ENCODE measurements around the gene TBC1D10B. TPM values are rescaled to one million over a fixed set of nuclear protein-coding genes. Genes with fewer than 3 reads are reported as not detected.
"Not testable (repeated sequence)": the region's sequence is repeated elsewhere in the genome, so short reads cannot be mapped to it uniquely, and the experiment has no call there.

TBC1D10B gene
- total RNA-seq, 1 experiment from 2014 or later = 38.4 TPM

DNA sequence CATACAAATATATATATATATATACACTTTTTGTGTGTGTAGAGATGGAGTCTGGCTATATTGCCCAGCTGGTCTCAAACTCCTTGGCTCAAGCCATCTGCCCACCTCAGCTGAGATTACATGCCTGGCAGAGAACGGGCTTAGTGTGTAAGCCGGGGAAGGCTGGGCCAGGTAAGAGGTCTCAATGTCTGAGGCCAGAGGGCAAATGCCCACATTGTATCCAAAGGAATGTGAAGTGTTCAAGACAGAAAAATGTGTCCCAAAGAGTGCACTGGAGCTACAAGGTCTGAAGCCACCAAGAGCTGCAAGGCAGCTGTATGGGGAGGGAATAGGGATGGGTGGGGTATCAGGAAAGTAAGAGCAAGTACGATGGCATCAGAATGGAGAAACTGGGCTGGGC is 24.0 kb downstream of the TBC1D10B start:
- Histone ChIP-seq H3K36me3 (replicated peaks; ENCODE audit: control insufficient read depth, insufficient read depth, low read length) (peaks cover 5% of the 10 kb centered on the region), H3K27me3 (ENCODE audit: control insufficient read depth, insufficient read depth, low read length) (no peaks in the 10 kb centered on the region), H3K4me3 (ENCODE audit: insufficient read depth, low read depth, low read length) (no peak overlapping the region)
- DNase-seq = no peak

DNA sequence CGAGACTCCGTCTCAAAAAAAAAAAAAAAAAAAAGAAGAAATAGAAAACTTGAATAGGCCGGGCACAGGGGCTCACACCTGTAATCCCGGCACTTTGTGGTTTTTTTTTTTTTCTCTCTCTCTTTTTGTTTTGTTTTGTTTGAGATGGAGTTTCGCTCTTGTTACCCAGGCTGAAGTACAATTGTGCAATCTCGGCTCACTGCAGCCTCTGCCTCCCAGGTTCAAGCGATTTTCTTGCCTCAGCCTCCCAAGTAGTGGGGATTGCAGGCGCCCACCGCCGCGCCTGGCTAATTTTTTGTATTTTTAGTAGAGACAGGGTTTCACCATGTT is 26.8 kb downstream of the TBC1D10B start:
- H3K4me3 ChIP-seq (ENCODE audit: insufficient read depth, low read depth, low read length); H3K36me3 ChIP-seq (replicated peaks; ENCODE audit: control insufficient read depth, insufficient read depth, low read length); DNase-seq; H3K27me3 ChIP-seq (ENCODE audit: control insufficient read depth, insufficient read depth, low read length): not testable (repeated sequence)

DNA sequence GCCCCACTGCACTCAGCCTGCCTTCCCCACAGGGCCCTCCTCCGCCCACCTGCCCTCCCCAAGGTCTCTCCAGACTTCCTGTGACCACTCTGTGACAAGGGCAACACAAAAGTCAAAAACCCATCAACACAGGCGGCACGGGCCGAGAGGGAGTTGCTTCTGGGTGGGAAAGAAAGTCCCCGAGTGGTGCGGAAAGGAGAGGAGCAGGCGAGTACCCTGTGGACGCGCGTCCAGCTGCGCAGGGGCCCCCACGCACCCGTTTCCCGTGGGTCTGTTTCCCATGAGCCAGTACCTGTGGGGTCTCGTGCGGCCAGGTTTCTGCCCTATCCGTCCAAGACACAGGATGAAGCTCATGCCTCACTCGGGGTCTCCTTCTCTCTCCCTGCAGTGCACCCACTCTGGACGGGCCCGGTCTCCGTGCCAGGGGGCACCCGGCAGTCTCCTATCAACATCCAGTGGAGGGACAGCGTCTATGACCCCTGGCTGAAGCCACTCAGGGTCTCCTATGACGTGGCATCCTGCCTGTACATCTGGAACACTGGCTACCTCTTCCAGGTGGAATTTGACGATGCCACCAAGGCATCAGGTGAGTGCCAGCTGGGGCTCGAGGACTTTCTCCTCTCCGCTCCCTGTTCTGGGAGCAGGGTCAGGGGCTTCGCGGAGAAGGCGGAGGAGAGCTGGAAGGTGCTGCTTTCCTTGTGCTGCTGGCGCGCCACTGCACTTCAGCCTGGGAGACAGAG is 27.4 kb downstream of the TBC1D10B start:
- no peak for DNase-seq
- H3K4me3 ChIP-seq (ENCODE audit: insufficient read depth, low read depth, low read length) = no peak overlapping the region
- no peaks in the 10 kb centered on the region for H3K27me3 ChIP-seq (ENCODE audit: control insufficient read depth, insufficient read depth, low read length)
- no peaks in the 10 kb centered on the region for H3K36me3 ChIP-seq (replicated peaks; ENCODE audit: control insufficient read depth, insufficient read depth, low read length)

DNA sequence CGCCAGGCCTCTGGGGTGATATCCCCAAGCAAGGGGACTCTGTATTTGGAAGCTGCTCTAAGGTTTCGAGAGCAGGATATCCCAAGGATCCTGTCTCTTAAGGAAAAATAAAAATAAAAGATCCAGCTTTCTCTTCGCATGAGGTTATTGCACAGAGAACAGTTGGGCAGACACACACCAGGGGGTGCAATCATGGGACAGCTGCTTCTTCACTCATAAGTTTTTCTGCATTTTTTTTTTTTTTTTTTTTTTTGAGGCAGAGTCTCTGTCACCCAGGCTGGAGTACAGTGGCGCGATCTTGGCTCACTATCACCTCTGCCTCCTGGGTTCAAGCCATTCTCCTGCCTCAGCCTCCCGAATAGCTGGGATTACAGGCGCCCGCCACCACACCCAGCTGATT is 28.3 kb downstream of the TBC1D10B start:
- peak; percentile 14 for DNase-seq
- not testable (repeated sequence) for H3K4me3 ChIP-seq (ENCODE audit: insufficient read depth, low read depth, low read length); H3K36me3 ChIP-seq (replicated peaks; ENCODE audit: control insufficient read depth, insufficient read depth, low read length); H3K27me3 ChIP-seq (ENCODE audit: control insufficient read depth, insufficient read depth, low read length)

DNA sequence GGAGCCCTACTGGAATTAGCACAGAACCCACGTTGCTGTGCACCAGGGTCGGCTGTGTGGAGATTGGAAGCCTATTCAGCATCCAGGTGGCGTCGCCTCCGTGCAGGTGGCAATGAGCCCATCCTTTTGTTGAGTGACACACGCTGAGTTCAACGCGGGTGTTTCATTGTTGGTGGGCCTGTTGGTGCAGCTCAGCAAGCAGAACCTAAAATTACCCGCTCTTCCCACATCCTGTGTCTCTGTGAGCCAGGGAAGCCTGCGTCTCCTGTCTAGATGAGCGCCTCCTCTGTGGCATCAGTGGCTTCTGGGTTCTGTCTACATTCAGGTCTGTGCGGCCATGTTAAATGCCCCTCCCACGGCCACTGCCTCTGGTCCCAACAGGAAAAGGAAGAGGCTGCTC is 29.7 kb downstream of the TBC1D10B start:
- Histone ChIP-seq H3K36me3 (replicated peaks; ENCODE audit: control insufficient read depth, insufficient read depth, low read length) (no peaks in the 10 kb centered on the region), H3K4me3 (ENCODE audit: insufficient read depth, low read depth, low read length) (no peak overlapping the region), H3K27me3 (ENCODE audit: control insufficient read depth, insufficient read depth, low read length) (no peaks in the 10 kb centered on the region)
- DNase-seq = no peak

DNA sequence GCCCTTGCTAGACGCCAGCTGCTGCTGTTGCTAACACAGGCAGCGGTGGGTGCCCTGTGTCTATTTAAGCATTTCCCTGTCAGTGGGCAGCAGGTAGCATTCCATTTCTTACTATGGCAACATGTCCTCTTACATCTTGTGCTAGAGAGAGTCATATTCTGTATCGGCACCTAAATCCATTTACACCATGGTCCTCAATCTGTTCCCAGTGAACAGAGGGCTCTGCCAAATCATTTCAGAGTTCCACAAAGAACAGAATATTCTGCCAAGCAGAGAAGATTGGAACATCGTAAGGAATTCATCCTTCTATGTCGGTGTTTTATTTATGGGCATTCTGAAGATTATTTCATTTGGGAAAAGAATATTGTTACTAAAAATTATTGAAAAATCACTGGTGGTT is 31.6 kb downstream of the TBC1D10B start:
- H3K36me3 ChIP-seq (replicated peaks; ENCODE audit: control insufficient read depth, insufficient read depth, low read length); DNase-seq; H3K27me3 ChIP-seq (ENCODE audit: control insufficient read depth, insufficient read depth, low read length); H3K4me3 ChIP-seq (ENCODE audit: insufficient read depth, low read depth, low read length): not testable (repeated sequence)

DNA sequence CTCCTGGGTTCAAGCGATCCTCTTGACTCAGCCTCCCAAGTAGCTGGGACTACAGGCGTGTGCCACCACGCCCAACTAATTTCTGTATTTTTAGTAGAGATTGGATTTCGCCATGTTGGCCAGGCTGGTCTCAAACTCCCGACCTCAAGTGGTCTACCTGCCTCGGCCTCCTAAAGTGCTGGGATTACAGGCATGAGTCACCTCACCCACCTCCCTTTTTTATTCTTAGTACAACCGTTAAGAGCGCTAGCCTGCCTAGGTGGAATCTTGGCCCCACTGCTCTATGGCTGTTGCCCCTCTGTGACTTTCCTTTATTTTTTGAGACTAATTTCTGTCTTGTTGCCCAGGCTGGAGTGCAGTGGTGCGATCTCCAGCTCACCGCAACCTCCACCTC is 32.3 kb downstream of the TBC1D10B start:
- H3K36me3 ChIP-seq (replicated peaks; ENCODE audit: control insufficient read depth, insufficient read depth, low read length); DNase-seq; H3K27me3 ChIP-seq (ENCODE audit: control insufficient read depth, insufficient read depth, low read length); H3K4me3 ChIP-seq (ENCODE audit: insufficient read depth, low read depth, low read length): not testable (repeated sequence)

DNA sequence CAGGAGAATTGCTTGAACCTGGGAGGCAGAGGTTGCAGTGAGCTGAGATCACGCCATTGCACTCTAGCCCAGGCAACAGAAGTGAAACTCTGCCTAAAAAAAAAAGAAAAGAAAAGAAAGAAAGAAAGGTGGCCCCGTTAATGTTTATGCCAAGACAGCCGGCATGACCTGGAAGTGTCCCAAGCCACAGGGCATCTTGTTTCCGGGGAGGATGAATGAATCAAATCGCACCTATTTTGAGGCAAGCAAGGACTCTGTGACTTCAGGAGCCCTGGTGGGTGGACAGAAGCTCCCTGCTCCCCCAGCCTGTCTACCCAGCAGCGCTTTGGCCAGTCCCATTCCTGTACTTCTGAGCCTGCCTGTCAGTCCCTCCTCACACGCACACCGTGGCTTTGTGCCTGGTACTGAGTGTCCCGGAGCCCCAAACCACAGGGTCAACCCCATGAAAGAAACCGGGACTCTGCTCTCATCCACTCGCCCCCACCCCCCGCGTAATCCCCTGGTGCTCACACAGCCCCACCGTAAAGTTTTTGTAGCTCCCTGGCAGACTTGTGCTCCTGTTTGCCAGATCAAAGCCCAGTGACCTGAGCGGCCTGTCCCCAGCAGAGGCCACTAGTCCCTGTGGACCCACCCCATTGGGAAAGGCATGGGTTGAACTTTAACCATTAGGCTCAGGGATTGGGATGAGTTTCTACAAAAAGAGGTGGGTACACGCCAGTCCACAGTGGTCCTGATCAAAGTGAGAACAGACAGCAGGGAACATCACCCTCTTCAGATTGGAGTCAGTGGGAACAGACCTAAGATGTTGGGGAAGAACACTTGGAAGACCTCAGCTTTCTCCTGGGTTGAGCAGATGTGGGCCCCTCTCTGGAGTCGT is 34.5 kb downstream of the TBC1D10B start:
- no peak for DNase-seq
- Histone ChIP-seq H3K27me3 (ENCODE audit: control insufficient read depth, insufficient read depth, low read length) (no peaks in the 10 kb centered on the region), H3K4me3 (ENCODE audit: insufficient read depth, low read depth, low read length) (no peak overlapping the region), H3K36me3 (replicated peaks; ENCODE audit: control insufficient read depth, insufficient read depth, low read length) (no peaks in the 10 kb centered on the region)

DNA sequence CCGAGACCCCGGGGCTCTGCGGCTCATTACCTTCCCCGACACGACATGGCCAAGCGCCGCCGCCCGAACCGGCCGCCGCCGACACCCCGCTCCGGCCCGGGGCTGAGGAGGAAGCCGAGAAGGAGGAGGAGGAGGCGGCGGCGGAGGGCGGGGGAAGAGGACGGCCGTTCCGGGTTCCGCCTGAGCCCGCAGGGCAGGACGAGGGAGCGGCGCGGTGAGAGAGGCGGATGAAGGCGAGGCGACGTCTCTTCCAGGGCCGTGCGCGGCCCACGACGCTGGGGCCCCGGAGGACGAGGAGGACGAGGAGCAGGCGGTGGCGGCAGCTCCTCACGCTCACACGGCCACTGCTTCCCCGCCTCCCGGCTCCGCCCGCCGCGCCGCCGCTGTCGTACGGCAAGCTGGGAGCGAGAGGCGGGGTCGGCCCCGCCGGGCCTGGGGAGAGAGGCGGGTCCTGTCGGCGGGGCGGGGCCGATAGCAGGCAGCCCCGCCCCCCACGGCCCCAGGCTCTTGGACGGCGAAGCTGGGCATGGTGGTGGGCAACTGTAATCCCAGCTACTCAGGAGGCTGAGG is 35.2 kb downstream of the TBC1D10B start:
- DNase-seq = peak; percentile 87
- not testable (repeated sequence) for H3K36me3 ChIP-seq (replicated peaks; ENCODE audit: control insufficient read depth, insufficient read depth, low read length); H3K27me3 ChIP-seq (ENCODE audit: control insufficient read depth, insufficient read depth, low read length)
- peak overlapping the region; percentile 75 for H3K4me3 ChIP-seq (ENCODE audit: insufficient read depth, low read depth, low read length)

DNA sequence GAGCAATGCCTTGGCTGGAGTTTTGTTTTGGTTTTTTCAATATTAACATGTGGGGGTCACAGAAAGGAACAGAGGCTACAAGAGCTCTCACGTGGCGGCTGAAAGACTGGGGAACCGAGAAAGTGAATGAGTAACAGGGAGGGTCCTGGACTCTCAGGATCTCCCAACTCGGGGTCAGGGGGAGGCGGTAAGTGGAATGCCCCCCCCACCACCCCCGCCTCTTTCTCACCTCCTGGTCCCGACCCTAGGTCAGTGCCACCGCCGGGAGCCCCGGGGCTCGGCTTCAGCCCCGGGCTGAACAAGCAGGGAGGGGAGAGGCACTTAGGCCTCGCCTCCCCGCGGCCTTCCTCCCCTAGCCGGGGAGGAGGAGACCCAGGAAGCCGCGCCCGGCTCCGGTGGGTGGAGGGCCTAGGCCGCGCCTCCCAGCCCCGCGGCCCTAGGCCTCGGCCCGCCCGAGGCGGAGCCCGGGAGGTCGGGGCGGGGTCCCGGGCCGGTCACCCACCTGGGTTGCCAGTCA is 35.8 kb downstream of the TBC1D10B start:
- peak overlapping the region; percentile 75 for H3K4me3 ChIP-seq (ENCODE audit: insufficient read depth, low read depth, low read length)
- not testable (repeated sequence) for H3K36me3 ChIP-seq (replicated peaks; ENCODE audit: control insufficient read depth, insufficient read depth, low read length); H3K27me3 ChIP-seq (ENCODE audit: control insufficient read depth, insufficient read depth, low read length)
- DNase-seq = peak; percentile 84

DNA sequence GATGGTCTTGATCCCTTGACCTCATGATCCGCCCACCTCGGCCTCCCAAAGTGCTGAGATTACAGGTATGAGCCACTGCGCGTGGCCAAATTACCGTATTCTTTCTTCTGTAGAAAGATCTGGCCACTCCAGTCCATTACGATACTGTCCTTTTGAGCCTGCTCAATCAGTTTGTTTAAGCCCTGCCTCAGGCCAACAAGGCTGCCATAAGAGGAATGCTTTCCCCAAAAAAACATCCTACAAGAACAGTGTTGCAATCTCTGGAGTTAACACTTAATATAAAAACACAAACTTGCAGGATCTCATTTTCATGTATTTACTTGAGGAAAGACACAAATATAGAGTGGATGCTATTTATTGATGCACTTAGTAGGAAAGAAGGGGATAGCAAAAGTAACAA is 46.1 kb downstream of the TBC1D10B start:
- not testable (repeated sequence) for H3K27me3 ChIP-seq (ENCODE audit: control insufficient read depth, insufficient read depth, low read length); H3K36me3 ChIP-seq (replicated peaks; ENCODE audit: control insufficient read depth, insufficient read depth, low read length); DNase-seq; H3K4me3 ChIP-seq (ENCODE audit: insufficient read depth, low read depth, low read length)

DNA sequence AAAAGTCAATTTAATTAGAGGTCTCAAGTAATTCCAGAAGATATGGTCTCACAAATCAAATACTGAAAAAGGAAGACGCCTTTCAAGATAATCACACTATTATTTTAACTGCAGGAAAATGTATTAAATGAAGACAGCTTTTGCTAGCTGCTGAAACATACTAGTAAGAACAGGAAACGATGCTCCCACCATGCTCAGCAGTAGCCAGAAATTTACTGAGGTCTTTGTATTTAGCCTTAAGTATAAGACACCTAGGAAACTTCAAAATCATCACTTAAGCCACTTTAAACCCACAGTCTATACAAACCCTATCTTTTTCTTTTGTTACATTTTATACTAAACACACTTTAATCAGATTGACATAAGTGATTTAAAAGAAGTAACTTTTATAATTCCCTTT is 51.6 kb downstream of the TBC1D10B start:
- H3K4me3 ChIP-seq (ENCODE audit: insufficient read depth, low read depth, low read length); DNase-seq; H3K36me3 ChIP-seq (replicated peaks; ENCODE audit: control insufficient read depth, insufficient read depth, low read length); H3K27me3 ChIP-seq (ENCODE audit: control insufficient read depth, insufficient read depth, low read length): not testable (repeated sequence)

DNA sequence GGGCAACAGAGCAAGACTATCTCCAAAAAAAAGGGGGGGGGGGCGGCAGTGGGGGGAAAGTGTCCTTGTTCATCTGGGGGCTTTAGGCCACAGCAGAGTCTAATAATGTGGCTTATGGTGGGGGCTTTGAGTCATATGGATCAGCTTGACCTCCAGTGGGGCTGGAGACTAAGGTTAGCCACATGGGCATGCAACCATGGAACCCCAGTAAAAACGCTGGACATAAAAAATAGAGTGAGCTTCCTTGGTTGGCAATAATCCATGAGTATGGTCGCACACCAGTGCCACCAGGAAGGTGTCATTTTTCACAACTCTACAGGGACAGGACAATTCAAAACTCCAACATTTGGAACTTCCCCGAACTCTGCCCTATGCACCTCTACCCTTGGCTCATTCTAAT is 59.4 kb downstream of the TBC1D10B start:
- H3K4me3 ChIP-seq (ENCODE audit: insufficient read depth, low read depth, low read length); H3K27me3 ChIP-seq (ENCODE audit: control insufficient read depth, insufficient read depth, low read length); DNase-seq; H3K36me3 ChIP-seq (replicated peaks; ENCODE audit: control insufficient read depth, insufficient read depth, low read length): not testable (repeated sequence)

DNA sequence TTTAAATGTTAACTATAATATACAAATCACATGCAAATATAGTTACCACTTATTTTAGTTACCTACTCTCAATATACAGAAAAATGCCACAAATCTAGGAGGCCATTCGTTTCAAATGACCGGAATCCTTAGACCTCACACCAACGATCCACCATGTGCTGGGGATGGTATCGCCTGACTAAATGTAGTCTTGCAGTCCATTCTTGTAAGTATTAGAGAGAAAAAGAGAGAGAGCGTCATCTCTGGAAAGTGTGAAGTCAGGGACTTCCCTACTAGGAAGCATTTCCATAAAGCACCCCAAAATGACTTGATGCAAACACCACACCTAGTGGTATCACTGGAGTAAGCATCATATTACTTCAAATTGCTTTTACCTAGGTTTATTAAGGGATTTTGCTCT is 61.0 kb downstream of the TBC1D10B start:
- not testable (repeated sequence) for DNase-seq; H3K4me3 ChIP-seq (ENCODE audit: insufficient read depth, low read depth, low read length); H3K27me3 ChIP-seq (ENCODE audit: control insufficient read depth, insufficient read depth, low read length); H3K36me3 ChIP-seq (replicated peaks; ENCODE audit: control insufficient read depth, insufficient read depth, low read length)
